GM12875 (cell line): ENCODE measurements around the gene ZNF746.

Experiments
- H3K4me3 ChIP-seq: one replicate; pipeline ENCODE4 v1.5.1; 2011; ENCODE audit warnings: low read depth, low read length, control low read depth
- TF ChIP-seq, protein P1 (sequence below): IDR thresholded peaks from 2 replicates; pipeline ENCODE4 v1.5.1; 2011; ENCODE audit warnings: low read depth, mild to moderate bottlenecking, control low read depth, inconsistent platforms, low read length, moderate library complexity, borderline replicate concordance; ENCODE audit not compliant: insufficient read depth

ZNF746 gene

DNA sequence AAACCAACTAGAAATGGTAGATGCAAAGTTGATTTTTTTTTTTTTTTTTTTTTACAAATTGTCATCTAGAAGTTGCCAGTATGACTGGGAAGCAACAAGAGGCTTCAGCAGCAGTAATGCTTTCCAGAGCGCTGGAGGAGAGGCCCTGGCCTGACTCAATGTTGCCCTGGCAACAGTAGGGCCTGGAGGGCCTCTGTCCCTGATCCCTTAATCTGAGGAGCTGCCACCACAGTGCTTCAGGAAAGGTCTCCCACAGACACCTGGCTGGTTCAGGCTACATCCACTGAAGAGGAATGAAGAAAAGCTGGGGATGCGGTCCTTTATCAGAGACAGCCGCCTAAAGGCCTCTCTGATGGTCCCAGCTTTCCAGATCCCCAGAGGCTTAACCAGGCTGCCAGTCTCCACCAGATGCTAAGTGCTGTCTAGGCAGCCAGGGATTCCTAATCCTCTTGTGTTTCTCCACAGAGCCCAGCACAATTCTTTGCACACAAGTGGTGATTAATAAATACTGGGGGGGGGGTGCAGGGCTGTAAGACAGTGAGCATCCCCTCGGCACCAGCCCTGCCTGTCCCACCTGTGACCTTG lies 70.4 kb downstream of the ZNF746 start:
- TF ChIP-seq, protein P1, sequence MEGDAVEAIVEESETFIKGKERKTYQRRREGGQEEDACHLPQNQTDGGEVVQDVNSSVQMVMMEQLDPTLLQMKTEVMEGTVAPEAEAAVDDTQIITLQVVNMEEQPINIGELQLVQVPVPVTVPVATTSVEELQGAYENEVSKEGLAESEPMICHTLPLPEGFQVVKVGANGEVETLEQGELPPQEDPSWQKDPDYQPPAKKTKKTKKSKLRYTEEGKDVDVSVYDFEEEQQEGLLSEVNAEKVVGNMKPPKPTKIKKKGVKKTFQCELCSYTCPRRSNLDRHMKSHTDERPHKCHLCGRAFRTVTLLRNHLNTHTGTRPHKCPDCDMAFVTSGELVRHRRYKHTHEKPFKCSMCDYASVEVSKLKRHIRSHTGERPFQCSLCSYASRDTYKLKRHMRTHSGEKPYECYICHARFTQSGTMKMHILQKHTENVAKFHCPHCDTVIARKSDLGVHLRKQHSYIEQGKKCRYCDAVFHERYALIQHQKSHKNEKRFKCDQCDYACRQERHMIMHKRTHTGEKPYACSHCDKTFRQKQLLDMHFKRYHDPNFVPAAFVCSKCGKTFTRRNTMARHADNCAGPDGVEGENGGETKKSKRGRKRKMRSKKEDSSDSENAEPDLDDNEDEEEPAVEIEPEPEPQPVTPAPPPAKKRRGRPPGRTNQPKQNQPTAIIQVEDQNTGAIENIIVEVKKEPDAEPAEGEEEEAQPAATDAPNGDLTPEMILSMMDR = no peak

DNA sequence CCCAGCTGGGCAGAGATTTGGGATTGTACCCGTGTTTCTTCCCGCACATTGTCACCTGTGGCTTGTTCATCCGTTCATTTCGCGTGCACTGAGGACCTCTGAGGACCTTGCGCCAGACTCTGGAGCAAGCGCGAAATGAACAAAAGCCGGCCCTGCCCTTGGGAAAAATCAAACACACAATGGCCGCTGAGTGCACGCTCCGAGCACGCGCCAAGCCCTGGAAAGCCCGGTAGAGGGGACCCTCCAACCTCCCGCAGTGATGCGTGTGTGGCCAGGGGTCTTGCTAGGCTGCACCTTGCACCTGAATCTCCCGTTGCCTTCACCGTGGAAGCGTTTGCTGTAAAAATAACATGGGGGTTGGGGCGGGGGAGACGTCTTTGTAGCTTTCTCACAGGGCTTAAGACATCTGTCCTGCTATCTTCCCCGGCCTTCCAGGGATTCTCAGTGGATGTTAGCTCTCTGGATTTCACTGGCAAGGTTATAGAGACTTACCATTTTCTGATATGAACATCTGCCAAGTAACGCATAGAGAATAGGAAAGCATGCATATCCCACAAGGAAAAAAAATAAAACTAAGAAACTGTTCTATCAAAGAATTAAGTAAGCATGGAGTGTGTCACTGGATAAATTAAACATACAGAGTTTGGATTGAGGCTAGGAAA lies 74.0 kb downstream of the ZNF746 start:
- H3K4me3 ChIP-seq = no peak overlapping the region
- TF ChIP-seq, protein P1 = no peak

More for the DNA sequence above, 70.4 kb downstream of the ZNF746 start:
- H3K4me3 ChIP-seq = no peak overlapping the region

- H3K4me3 ChIP-seq = peak overlapping the region; percentile 40
- TF ChIP-seq, protein P1 = no peak
These were observed 74.7 kb downstream of the ZNF746 start for GRCh38 chr7:149422914-149423301.
